Peyer's patch (tissue), 4 donors: ENCODE results near the gene EGR4.

Experiments
- POLR2A ChIP-seq, 2 donors: fragments of 450-650 bp; IDR thresholded peaks; one replicate each; pipeline ENCODE4 v1.5.1; 2017; ENCODE audit warnings: antibody characterized with exemption in 2 of 2, mild to moderate bottlenecking in 2 of 2, moderate library complexity in 2 of 2
- TF ChIP-seq, protein P1 (sequence below), 6 experiments: fragments of 450-650 bp in 4 of 6; fragments of 200-600 bp in 2 of 6; sonication (generic) in 1 of 6; IDR thresholded peaks; one replicate each; pipeline ENCODE4 v1.5.1; 2017 to 2019; ENCODE audit warnings: antibody characterized with exemption in 6 of 6, mild to moderate bottlenecking in 3 of 6, moderate library complexity in 1 of 6

- TF ChIP-seq, protein P1, sequence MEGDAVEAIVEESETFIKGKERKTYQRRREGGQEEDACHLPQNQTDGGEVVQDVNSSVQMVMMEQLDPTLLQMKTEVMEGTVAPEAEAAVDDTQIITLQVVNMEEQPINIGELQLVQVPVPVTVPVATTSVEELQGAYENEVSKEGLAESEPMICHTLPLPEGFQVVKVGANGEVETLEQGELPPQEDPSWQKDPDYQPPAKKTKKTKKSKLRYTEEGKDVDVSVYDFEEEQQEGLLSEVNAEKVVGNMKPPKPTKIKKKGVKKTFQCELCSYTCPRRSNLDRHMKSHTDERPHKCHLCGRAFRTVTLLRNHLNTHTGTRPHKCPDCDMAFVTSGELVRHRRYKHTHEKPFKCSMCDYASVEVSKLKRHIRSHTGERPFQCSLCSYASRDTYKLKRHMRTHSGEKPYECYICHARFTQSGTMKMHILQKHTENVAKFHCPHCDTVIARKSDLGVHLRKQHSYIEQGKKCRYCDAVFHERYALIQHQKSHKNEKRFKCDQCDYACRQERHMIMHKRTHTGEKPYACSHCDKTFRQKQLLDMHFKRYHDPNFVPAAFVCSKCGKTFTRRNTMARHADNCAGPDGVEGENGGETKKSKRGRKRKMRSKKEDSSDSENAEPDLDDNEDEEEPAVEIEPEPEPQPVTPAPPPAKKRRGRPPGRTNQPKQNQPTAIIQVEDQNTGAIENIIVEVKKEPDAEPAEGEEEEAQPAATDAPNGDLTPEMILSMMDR (IDR thresholded peaks at IDR 0.05), result no peak
- no peak for TF ChIP-seq POLR2A (IDR thresholded peaks at IDR 0.05)
These were observed 38.2 kb downstream of the EGR4 start for GRCh38 chr2:73255007-73255644.
